Smooth muscle cell (in vitro differentiated cells): Measurements from ENCODE around the gene FGD5. TPM values are rescaled to one million over a fixed set of nuclear protein-coding genes. Genes with fewer than 3 reads are reported as not detected.

ENCODE experiments used
- DNase-seq: peaks from one replicate; lab custom pipeline; 2025; ENCODE audit not compliant: unreplicated experiment; lab: John Stamatoyannopoulos, UW
- H2AFZ ChIP-seq: fragments of 200-600 bp; sonication (generic); 2 replicates; pipeline ENCODE4 v1.6.0; 2016; ENCODE audit warnings: antibody characterized with exemption, low read depth, mild to moderate bottlenecking
- H3F3A ChIP-seq: fragments of 200-600 bp; sonication (generic); 2 replicates; pipeline ENCODE4 v1.6.0; 2017; ENCODE audit warnings: antibody characterized with exemption, low read depth
- H3K27ac ChIP-seq: fragments of 200-600 bp; sonication (generic); 2 replicates; pipeline ENCODE4 v1.5.1; 2016; ENCODE audit warnings: low read depth, mild to moderate bottlenecking
- H3K27me3 ChIP-seq: fragments of 200-600 bp; sonication (generic); 2 replicates; pipeline ENCODE4 v1.6.1; 2016; ENCODE audit warnings: low read depth, mild to moderate bottlenecking
- H3K36me3 ChIP-seq: fragments of 200-600 bp; sonication (generic); 2 replicates; pipeline ENCODE4 v1.5.1; 2016; ENCODE audit warnings: low read depth
- H3K4me1 ChIP-seq: fragments of 200-600 bp; sonication (generic); 2 replicates; pipeline ENCODE4 v1.5.1; 2016; ENCODE audit warnings: low read depth
- H3K4me2 ChIP-seq: fragments of 200-600 bp; sonication (generic); 2 replicates; pipeline ENCODE4 v1.6.0; 2016; ENCODE audit warnings: mild to moderate bottlenecking
- H3K4me3 ChIP-seq: fragments of 200-600 bp; sonication (generic); 2 replicates; pipeline ENCODE4 v1.5.1; 2016; ENCODE audit warnings: mild to moderate bottlenecking
- H3K79me2 ChIP-seq: fragments of 200-600 bp; sonication (generic); 2 replicates; pipeline ENCODE4 v1.6.0; 2016; ENCODE audit warnings: low read depth, mild to moderate bottlenecking
- H3K9ac ChIP-seq: fragments of 200-600 bp; sonication (generic); 2 replicates; pipeline ENCODE4 v1.6.0; 2016; ENCODE audit warnings: low read depth
- H3K9me3 ChIP-seq: fragments of 200-600 bp; sonication (generic); replicated peaks from 2 replicates; pipeline ENCODE4 v1.5.1; 2016; ENCODE audit warnings: low read depth
- H4K20me1 ChIP-seq: fragments of 200-600 bp; sonication (generic); 2 replicates; pipeline ENCODE4 v1.6.0; 2016; ENCODE audit warnings: low read depth
- WGBS: methylation state at CpG from one replicate; pipeline ENCODE4 v1.1.7; 2016; ENCODE audit warnings: low lambda C conversion rate; 5-methylcytosine and 5-hydroxymethylcytosine counted together
- polyA plus RNA-seq: library from polyadenylated mRNA; unstranded; fragments of >200 nt; fragmentation: Nextera tagmentation; extraction: Ambion mirVana; gene quantifications from 2 replicates; pipeline ENCODE4 v1.2.1, GENCODE V29; 2016
- total RNA-seq: library from RNA; depleted of rRNA; stranded (reverse); fragments of >200 nt; gene quantifications from 2 replicates; pipeline ENCODE4 v1.2.3, GENCODE V29; 2014
- TF ChIP-seq, protein P1 (sequence below): fragments of 200-600 bp; sonication (generic); IDR thresholded peaks from 2 replicates; pipeline ENCODE4 v1.5.1; 2017; ENCODE audit warnings: borderline replicate concordance, mild to moderate bottlenecking, antibody characterized with exemption; ENCODE audit not compliant: insufficient read depth, poor library complexity, severe bottlenecking

Gene FGD5
- total and polyA plus RNA-seq, 2 experiments from 2014 or later: 0.63 to 0.71 TPM

DNA sequence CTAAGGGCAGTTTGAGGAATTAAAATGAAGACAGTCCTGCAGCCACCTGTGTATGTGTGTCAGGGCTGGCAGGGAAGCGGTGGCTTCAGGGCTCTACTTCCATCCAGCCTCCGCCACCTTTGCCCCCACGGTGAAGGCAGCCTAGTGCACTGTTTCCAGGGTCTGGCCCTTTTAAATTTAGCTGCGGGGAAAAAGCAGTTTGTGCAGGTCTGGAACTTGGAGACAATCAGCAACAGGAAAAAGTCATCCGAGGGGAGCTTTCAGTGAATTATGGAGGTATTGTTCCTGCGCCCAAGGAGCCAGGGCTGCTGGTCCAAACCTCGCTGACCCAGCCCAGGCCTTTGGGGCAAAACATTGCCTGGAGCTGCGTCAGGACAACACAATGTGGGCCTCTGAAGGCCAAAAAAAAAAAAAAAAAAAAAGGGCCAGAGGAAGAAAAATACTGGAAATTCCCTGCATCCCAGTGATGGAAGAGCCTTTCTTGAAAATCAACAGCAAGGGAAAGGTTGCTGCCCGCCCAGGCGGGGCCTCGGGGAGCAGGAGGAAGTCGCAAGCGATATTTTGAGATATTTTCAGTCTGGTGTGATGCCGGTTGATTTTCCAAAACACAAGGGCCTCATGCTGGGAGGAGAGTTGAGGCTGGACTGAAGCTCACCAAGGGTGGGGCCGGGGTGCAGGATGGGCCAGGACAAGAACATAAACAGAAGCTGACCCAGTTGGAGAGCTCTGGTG is 25.5 kb upstream of the FGD5 start:
- Histone ChIP-seq H4K20me1 (no peaks in the 10 kb centered on the region), H3K4me3 (no peak overlapping the region), H3K79me2 (no peaks in the 10 kb centered on the region), H3F3A (no peaks in the 10 kb centered on the region), H3K9ac (no peak overlapping the region), H2AFZ (no peak overlapping the region), H3K36me3 (no peaks in the 10 kb centered on the region), H3K27ac (no peak overlapping the region), H3K4me2 (no peak overlapping the region), H3K27me3 (no peaks in the 10 kb centered on the region), H3K4me1 (no peaks in the 10 kb centered on the region), H3K9me3 (no peaks in the 10 kb centered on the region)
- TF ChIP-seq, protein P1, sequence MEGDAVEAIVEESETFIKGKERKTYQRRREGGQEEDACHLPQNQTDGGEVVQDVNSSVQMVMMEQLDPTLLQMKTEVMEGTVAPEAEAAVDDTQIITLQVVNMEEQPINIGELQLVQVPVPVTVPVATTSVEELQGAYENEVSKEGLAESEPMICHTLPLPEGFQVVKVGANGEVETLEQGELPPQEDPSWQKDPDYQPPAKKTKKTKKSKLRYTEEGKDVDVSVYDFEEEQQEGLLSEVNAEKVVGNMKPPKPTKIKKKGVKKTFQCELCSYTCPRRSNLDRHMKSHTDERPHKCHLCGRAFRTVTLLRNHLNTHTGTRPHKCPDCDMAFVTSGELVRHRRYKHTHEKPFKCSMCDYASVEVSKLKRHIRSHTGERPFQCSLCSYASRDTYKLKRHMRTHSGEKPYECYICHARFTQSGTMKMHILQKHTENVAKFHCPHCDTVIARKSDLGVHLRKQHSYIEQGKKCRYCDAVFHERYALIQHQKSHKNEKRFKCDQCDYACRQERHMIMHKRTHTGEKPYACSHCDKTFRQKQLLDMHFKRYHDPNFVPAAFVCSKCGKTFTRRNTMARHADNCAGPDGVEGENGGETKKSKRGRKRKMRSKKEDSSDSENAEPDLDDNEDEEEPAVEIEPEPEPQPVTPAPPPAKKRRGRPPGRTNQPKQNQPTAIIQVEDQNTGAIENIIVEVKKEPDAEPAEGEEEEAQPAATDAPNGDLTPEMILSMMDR: no peak
- 82% methylated on average over 15 of the region's 15 CpGs for WGBS
- no peak for DNase-seq

DNA sequence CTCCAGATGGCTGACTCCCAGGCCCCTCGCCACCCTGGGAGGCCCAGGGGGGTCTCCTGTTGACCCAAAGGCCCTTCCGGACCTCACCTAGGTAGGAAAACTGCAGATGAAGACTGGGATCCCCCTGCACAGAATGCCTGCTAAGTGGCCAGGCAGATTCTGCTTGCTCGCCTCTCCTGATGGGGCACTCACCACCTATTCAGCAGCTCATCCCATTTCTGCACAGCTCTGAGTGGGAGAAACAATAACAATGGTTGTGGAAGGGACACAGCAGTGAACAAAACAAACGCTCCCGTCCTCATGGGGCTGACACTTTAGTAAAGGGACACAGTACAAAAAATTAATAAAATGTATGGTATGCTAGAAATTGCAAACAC is 24.9 kb upstream of the FGD5 start:
- no peak overlapping the region for H3K4me2 ChIP-seq
- no peaks in the 10 kb centered on the region for H3K4me1 ChIP-seq
- TF ChIP-seq, protein P1: no peak
- no peaks in the 10 kb centered on the region for H3K36me3 ChIP-seq
- no peaks in the 10 kb centered on the region for H3K9me3 ChIP-seq
- DNase-seq: no peak
- H3F3A ChIP-seq: no peaks in the 10 kb centered on the region
- no peak overlapping the region for H2AFZ ChIP-seq
- no peak overlapping the region for H3K4me3 ChIP-seq
- no peak overlapping the region for H3K9ac ChIP-seq
- no peaks in the 10 kb centered on the region for H3K27me3 ChIP-seq
- 91% methylated on average over 5 of the region's 5 CpGs for WGBS
- no peak overlapping the region for H3K27ac ChIP-seq
- H4K20me1 ChIP-seq: no peaks in the 10 kb centered on the region
- no peaks in the 10 kb centered on the region for H3K79me2 ChIP-seq

DNA sequence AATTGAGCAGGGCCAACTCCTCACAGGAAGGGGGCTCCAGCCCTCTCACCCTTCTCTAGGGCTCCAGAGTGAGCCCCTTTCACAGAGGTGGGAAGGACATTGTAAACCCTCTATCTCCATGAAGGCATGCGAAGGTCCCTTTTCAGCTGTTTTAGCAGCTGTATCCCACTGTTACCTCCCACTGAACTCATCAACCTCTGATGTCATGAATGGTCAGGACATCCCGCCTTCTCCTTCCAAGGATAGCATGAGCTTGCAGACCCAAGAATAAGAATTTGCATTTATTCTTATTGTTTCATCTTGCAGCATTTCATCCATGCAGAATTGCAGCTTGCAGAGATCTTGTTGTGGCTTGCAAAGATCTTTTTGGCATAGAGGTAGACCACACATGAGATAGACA is 24.3 kb upstream of the FGD5 start:
- no peaks in the 10 kb centered on the region for H3K4me1 ChIP-seq

More for the DNA sequence above, 24.3 kb upstream of the FGD5 start:
- no peaks in the 10 kb centered on the region for H3K27me3 ChIP-seq
- no peak overlapping the region for H3K4me3 ChIP-seq
- no peaks in the 10 kb centered on the region for H3K79me2 ChIP-seq
- no peaks in the 10 kb centered on the region for H4K20me1 ChIP-seq
- H3K27ac ChIP-seq: no peak overlapping the region
- no peak overlapping the region for H3K4me2 ChIP-seq
- no peak overlapping the region for H3K9ac ChIP-seq
- no peaks in the 10 kb centered on the region for H3K36me3 ChIP-seq
- H3F3A ChIP-seq: no peaks in the 10 kb centered on the region
- H2AFZ ChIP-seq: no peak overlapping the region
- DNase-seq: no peak
- H3K9me3 ChIP-seq: no peaks in the 10 kb centered on the region
- WGBS: 89% methylated on average over 2 of the region's 2 CpGs
- TF ChIP-seq, protein P1: no peak
